ENCODE results near the gene DESI1.

DESI1 gene

GRCh38 chr22:41556561-41556960, 64.3 kb downstream of the DESI1 start:
- no peak for FAIRE-seq

GRCh38 chr22:41555325-41555982, 65.4 kb downstream of the DESI1 start:
- FAIRE-seq: no peak

DNA sequence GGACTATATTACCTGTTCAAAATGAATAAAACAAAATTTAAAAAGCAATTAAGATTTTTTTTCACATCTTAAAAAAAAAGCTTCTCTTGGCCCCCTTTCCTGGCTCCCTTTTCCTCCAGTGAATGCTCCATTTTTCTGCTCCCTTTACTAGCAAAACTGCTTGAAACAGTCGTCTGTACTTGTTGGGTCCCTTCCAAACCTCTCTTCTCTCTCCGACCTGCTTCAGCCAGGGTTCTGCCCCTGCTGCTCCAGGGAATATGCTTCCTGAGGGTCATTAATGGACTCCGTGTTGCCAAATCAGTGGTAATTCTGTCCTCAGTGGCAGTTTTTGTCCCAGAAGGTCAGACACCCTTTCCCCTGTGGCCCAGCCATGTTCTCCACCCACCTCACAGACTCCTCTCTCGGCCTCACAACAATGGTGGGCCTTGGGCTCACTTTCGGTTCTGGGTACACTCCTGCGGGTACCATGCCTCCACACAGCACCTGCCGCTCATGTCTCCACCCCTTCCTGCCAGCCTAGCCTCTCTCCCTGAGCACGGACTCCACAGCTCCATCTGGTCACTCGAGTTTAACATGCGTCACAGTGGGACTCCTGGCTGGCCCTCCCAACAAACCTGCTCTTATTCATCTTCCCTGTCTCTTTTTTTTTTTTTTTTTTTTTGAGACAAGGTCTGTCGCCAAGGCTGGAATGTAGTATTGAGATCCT, 68.8 kb downstream of the DESI1 start:
- no peak for FAIRE-seq

DNA sequence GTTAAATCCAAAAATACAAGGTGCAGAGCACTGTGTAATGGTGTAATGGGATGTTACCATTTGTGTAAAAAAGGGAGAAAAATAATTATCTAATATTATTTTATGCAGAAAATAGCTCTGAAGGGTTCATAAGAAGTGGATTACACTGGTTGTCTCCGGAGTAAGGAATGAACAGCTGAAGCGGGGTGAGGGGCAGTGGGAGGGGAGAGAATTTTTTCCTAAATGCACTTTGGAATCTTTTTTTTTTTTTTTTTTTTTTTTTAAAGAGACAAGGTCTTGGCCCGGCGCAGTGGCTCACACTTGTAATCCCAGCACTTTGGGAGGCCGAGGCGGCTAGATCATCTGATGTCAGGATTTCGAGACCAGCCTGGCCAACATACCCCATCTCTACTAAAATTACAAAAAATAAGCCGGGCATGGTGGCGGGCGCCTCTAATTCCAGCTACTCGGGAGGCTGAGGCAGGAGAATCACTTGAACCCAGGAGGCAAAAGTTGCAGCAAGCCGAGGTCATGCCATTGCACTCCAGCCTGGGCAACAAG, 69.8 kb downstream of the DESI1 start:
- no peak for FAIRE-seq

- no peak for FAIRE-seq
These were observed 72.0 kb downstream of the DESI1 start for GRCh38 chr22:41548830-41549211.

Measured in colon (tissue), 2 donors.